KMS-11 (cell line): ENCODE data around the gene PATJ.

ENCODE experiments used
- H2AFZ ChIP-seq: fragments of 200-600 bp; sonication (generic); 2 replicates; pipeline ENCODE4 v1.6.1; 2016; ENCODE audit warnings: antibody characterized with exemption, mixed run types, low read depth
- H3K27ac ChIP-seq: fragments of 200-600 bp; sonication (generic); 2 replicates; pipeline ENCODE4 v1.6.1; 2016; ENCODE audit warnings: mild to moderate bottlenecking, mixed run types
- H3K27me3 ChIP-seq: fragments of 200-600 bp; sonication (generic); 2 replicates; pipeline ENCODE4 v1.6.1; 2017; ENCODE audit warnings: mild to moderate bottlenecking, low read depth, mixed run types, moderate library complexity; ENCODE audit not compliant: insufficient read depth
- H3K36me3 ChIP-seq: fragments of 200-600 bp; sonication (generic); 2 replicates; pipeline ENCODE4 v1.6.1; 2017; ENCODE audit warnings: mild to moderate bottlenecking, mixed run types; ENCODE audit not compliant: insufficient read depth
- H3K4me1 ChIP-seq: fragments of 200-600 bp; sonication (generic); 2 replicates; pipeline ENCODE4 v1.6.1; 2016; ENCODE audit warnings: mild to moderate bottlenecking, low read depth, mixed run types; ENCODE audit not compliant: poor library complexity, severe bottlenecking
- H3K4me2 ChIP-seq: fragments of 200-600 bp; sonication (generic); 2 replicates; pipeline ENCODE4 v1.7.0; 2016; ENCODE audit warnings: mild to moderate bottlenecking, mixed run types
- H3K4me3 ChIP-seq: fragments of 200-600 bp; sonication (generic); IDR thresholded peaks from 2 replicates; pipeline ENCODE4 v1.6.1; 2017; ENCODE audit warnings: low read depth, low read length, mixed read lengths; ENCODE audit not compliant: insufficient read depth
- H3K79me2 ChIP-seq: fragments of 200-600 bp; sonication (generic); 2 replicates; pipeline ENCODE4 v1.6.1; 2016; ENCODE audit warnings: low read depth, mixed run types; ENCODE audit not compliant: insufficient read depth
- H3K9ac ChIP-seq: fragments of 200-600 bp; sonication (generic); 2 replicates; pipeline ENCODE4 v1.6.1; 2016; ENCODE audit warnings: mild to moderate bottlenecking, mixed run types
- H4K20me1 ChIP-seq: fragments of 200-600 bp; sonication (generic); 2 replicates; pipeline ENCODE4 v1.6.1; 2016; ENCODE audit warnings: mild to moderate bottlenecking, mixed run types; ENCODE audit not compliant: insufficient read depth
- TF ChIP-seq, protein P1 (sequence below): fragments of 200-600 bp; sonication (generic); conservative IDR thresholded peaks from 2 replicates; pipeline ENCODE4 v1.6.1; 2017; ENCODE audit warnings: low read depth, mild to moderate bottlenecking, antibody characterized with exemption, low read length, moderate library complexity, mixed read lengths

The PATJ gene

DNA sequence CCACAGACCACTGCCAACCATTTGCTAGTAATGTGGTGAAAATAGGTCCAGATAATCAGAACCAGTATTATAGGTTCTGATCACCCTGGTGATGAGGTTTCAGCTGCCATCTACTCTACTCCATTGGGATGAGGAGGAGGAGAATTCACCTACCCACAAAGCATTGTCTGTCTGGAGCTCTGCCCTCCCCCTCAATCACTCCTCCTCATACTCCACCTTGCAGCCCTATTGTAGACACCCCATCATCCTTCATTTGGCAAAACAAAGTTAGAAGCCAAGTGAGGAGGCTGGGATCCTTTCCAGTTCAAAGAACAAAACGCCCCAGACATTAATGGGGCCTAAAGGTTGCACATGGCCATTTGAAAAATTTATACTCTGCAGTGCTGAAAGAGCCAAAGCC, 295.0 kb downstream of the PATJ start:
- H3K27me3 ChIP-seq: no peaks in the 10 kb centered on the region

DNA sequence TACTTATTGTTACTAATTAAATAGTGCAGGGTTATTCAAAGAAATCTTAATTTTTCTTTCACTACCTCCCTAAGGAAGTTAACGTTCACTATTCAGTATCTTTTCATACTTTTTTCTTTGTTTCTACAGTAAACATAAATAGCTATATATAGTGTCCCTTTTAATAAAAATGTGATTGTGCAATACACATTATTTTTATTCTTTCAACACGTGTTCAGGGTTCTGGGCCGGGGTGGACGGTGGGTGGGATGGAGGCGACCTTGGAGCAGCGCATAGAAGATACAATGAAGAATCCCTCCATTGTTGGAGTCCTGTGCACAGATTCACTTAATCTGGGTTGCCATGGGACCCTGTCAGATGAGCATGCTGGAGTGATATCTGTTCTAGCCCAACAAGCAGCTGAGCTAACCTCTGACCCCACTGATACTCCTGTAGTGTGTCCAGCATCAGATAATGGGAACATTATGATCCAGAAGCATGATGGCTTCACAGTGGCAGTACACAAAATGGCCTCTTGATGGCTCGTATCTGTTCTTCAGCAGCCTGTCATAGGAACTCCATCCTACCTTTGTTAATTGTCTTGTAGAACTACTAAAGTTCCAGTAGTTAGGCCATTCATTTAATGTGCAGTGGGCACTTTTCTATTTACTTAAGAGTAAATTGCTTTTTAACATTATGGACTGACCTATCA, 296.5 kb downstream of the PATJ start:
- Histone ChIP-seq H3K4me2 (no peak overlapping the region), H3K9ac (no peak overlapping the region)
- TF ChIP-seq, protein P1, sequence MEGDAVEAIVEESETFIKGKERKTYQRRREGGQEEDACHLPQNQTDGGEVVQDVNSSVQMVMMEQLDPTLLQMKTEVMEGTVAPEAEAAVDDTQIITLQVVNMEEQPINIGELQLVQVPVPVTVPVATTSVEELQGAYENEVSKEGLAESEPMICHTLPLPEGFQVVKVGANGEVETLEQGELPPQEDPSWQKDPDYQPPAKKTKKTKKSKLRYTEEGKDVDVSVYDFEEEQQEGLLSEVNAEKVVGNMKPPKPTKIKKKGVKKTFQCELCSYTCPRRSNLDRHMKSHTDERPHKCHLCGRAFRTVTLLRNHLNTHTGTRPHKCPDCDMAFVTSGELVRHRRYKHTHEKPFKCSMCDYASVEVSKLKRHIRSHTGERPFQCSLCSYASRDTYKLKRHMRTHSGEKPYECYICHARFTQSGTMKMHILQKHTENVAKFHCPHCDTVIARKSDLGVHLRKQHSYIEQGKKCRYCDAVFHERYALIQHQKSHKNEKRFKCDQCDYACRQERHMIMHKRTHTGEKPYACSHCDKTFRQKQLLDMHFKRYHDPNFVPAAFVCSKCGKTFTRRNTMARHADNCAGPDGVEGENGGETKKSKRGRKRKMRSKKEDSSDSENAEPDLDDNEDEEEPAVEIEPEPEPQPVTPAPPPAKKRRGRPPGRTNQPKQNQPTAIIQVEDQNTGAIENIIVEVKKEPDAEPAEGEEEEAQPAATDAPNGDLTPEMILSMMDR: 0 out of 2 replicates have a peak, but pooled peaks have one; percentile 13

More for the DNA sequence above, 295.0 kb downstream of the PATJ start:
- H4K20me1 ChIP-seq: no peaks in the 10 kb centered on the region
- no peak overlapping the region for H2AFZ ChIP-seq
- H3K4me3 ChIP-seq: no peak overlapping the region
- no peaks in the 10 kb centered on the region for H3K4me1 ChIP-seq
- H3K9ac ChIP-seq: no peak overlapping the region
- TF ChIP-seq, protein P1: no peak
- H3K79me2 ChIP-seq: no peaks in the 10 kb centered on the region
- no peaks in the 10 kb centered on the region for H3K36me3 ChIP-seq
- H3K4me2 ChIP-seq: no peak overlapping the region
- no peak overlapping the region for H3K27ac ChIP-seq

DNA sequence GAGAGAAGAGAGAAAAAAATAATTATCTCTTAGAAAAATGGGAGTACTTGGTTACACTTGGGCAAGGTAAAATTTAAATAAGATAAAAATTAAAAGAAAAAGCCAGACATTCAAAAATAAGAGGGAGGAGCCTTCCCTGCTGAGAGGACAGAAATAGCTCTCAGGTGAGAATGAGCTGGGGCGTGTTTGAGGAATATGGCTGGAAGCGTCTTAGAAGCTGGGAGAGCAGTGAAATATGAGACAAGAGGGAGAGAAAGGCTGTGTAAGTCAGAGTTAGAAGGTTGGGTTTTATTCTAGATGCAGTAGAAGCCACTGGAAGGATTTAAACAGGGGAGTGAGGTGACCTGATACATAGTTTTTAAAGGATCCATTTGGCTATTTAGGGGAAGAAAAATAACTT, 298.2 kb downstream of the PATJ start:
- no peaks in the 10 kb centered on the region for H3K36me3 ChIP-seq
- H4K20me1 ChIP-seq: no peaks in the 10 kb centered on the region
- H3K9ac ChIP-seq: no peak overlapping the region
- H3K4me2 ChIP-seq: no peak overlapping the region
- TF ChIP-seq, protein P1: no peak
- H3K27me3 ChIP-seq: no peaks in the 10 kb centered on the region
- H3K27ac ChIP-seq: no peak overlapping the region
- H3K4me1 ChIP-seq: no peaks in the 10 kb centered on the region
- H3K4me3 ChIP-seq: no peak overlapping the region
- H3K79me2 ChIP-seq: no peaks in the 10 kb centered on the region
- no peak overlapping the region for H2AFZ ChIP-seq

More for the DNA sequence above, 296.5 kb downstream of the PATJ start:
- no peaks in the 10 kb centered on the region for H3K4me1 ChIP-seq
- H3K4me3 ChIP-seq: no peak overlapping the region
- no peaks in the 10 kb centered on the region for H3K36me3 ChIP-seq
- H3K79me2 ChIP-seq: no peaks in the 10 kb centered on the region
- H3K27me3 ChIP-seq: no peaks in the 10 kb centered on the region
- H3K27ac ChIP-seq: no peak overlapping the region
- H4K20me1 ChIP-seq: no peaks in the 10 kb centered on the region
- H2AFZ ChIP-seq: no peak overlapping the region

DNA sequence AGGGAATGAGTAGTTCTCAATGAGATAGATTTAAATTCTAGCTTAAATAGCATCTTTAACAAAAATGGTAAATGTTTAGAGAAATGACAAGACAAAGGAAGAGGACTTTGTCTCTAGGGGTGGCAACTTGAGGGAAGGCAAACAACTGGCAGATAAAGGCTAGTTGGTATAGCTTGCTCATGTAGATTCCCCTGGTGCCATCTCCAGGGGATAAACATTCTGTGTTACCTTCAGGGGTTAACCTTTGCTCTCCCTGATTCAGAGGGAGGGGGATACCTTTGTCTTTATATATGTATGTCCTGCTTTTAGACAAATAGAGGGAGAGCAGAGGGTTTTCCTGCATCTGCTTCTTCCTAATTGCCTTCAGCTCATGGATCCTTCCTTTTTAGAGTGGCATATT, 298.7 kb downstream of the PATJ start:
- Histone ChIP-seq H3K79me2 (no peaks in the 10 kb centered on the region), H3K27ac (no peak overlapping the region), H3K4me1 (no peaks in the 10 kb centered on the region), H3K27me3 (no peaks in the 10 kb centered on the region), H3K4me3 (no peak overlapping the region), H3K9ac (no peak overlapping the region), H3K36me3 (no peaks in the 10 kb centered on the region), H2AFZ (no peak overlapping the region), H3K4me2 (no peak overlapping the region), H4K20me1 (no peaks in the 10 kb centered on the region)
- TF ChIP-seq, protein P1: no peak
